HepG2 (cell line): ENCODE results near the gene SPRY1. TPM values are rescaled to one million over a fixed set of nuclear protein-coding genes. Genes with fewer than 3 reads are reported as not detected.
A peak's percentile ranks its signal among the peaks of the same experiment; 100 is the strongest.

ENCODE experiments used
- GMEB1 ChIP-seq: sonication (generic); formaldehyde crosslinking; IDR thresholded peaks from 2 replicates; pipeline ENCODE4 v1.5.1; 2020; ENCODE audit warnings: missing genetic modification reagents, mild to moderate bottlenecking, borderline replicate concordance
- JUND ChIP-seq: sonication (generic); formaldehyde crosslinking; IDR thresholded peaks from 2 replicates; pipeline ENCODE4 v1.8.0; 2022; ENCODE audit warnings: mild to moderate bottlenecking, missing genetic modification reagents
- KMT2A ChIP-seq: sonication (generic); formaldehyde crosslinking; IDR thresholded peaks from 2 replicates; pipeline ENCODE4 v1.4.0; 2020; ENCODE audit warnings: missing genetic modification reagents
- NFIC ChIP-seq: IDR thresholded peaks from 2 replicates; pipeline ENCODE4 v1.6.1; 2012; ENCODE audit warnings: mild to moderate bottlenecking, low read length, inconsistent platforms
- PPARG ChIP-seq: conservative IDR thresholded peaks from 2 replicates; pipeline ENCODE4 v1.6.1; 2016; ENCODE audit warnings: missing biosample characterization, missing genetic modification reagents
- TFE3 ChIP-seq: IDR thresholded peaks from 2 replicates; pipeline ENCODE4 v1.6.1; 2016
- TSC22D2 ChIP-seq: sonication (generic); formaldehyde crosslinking; IDR thresholded peaks from 2 replicates; pipeline ENCODE4 v1.5.1; 2020; ENCODE audit warnings: missing genetic modification reagents, mild to moderate bottlenecking, borderline replicate concordance
- ZFP62 ChIP-seq: sonication (generic); formaldehyde crosslinking; IDR thresholded peaks from 2 replicates; pipeline ENCODE4 v1.4.0; 2020; ENCODE audit warnings: missing genetic modification reagents
- ZNF362 ChIP-seq: sonication (generic); formaldehyde crosslinking; IDR thresholded peaks from 2 replicates; pipeline ENCODE4 v1.4.0; 2020; ENCODE audit warnings: missing genetic modification reagents, mild to moderate bottlenecking, borderline replicate concordance
- ZNF770 ChIP-seq: sonication (generic); formaldehyde crosslinking; IDR thresholded peaks from 2 replicates; pipeline ENCODE4 v1.5.0; 2020; ENCODE audit warnings: mild to moderate bottlenecking, missing genetic modification reagents
- ZSCAN20 ChIP-seq: sonication (generic); formaldehyde crosslinking; IDR thresholded peaks from 2 replicates; pipeline ENCODE4 v1.4.0; 2020; ENCODE audit warnings: missing genetic modification reagents, mild to moderate bottlenecking, borderline replicate concordance
- polyA plus RNA-seq, 8 experiments: library from polyadenylated mRNA; depleted of rRNA in 3 of 8; stranded (reverse) in 7 of 8; unstranded in 1 of 8; fragments of >200 nt; fragmentation: Illumina TruSeq in 4 of 8; extraction: Trizol in 4 of 8; gene quantifications; 2 replicates each; pipeline versions ENCODE4 v1.2.1 to v1.2.3, GENCODE V29; 2011 to 2016; ENCODE audit warnings: low read depth in 4 of 8, missing spikeins in 1 of 8, mixed read lengths in 1 of 8; ENCODE audit not compliant: insufficient read depth in 1 of 8
- total RNA-seq, 5 experiments: library from RNA; depleted of rRNA; stranded (reverse); fragments of >200 nt; fragmentation: Illumina TruSeq; extraction: Trizol; gene quantifications; 2 replicates each; pipeline ENCODE4 v1.2.3, GENCODE V29; 2016; ENCODE audit warnings: low read depth in 1 of 5
- TF ChIP-seq, protein P1 (sequence below): sonication (generic); formaldehyde crosslinking; IDR thresholded peaks from 2 replicates; pipeline ENCODE4 v1.9.0; 2022; ENCODE audit warnings: low read depth, missing genetic modification reagents
- TF ChIP-seq, protein P2 (sequence below): conservative IDR thresholded peaks from 2 replicates; pipeline ENCODE4 v1.6.1; 2018; ENCODE audit warnings: missing genetic modification reagents
- TF ChIP-seq, protein P3 (sequence below): sonication (generic); formaldehyde crosslinking; IDR thresholded peaks from 2 replicates; pipeline ENCODE4 v1.4.0; 2020; ENCODE audit warnings: missing genetic modification reagents, borderline replicate concordance

SPRY1 gene
- total and polyA plus RNA-seq, 2 of the 13 experiments (the other 11 are each of a cell fraction or from before 2014, with no cell fraction given): 24.7 to 33.4 TPM

DNA sequence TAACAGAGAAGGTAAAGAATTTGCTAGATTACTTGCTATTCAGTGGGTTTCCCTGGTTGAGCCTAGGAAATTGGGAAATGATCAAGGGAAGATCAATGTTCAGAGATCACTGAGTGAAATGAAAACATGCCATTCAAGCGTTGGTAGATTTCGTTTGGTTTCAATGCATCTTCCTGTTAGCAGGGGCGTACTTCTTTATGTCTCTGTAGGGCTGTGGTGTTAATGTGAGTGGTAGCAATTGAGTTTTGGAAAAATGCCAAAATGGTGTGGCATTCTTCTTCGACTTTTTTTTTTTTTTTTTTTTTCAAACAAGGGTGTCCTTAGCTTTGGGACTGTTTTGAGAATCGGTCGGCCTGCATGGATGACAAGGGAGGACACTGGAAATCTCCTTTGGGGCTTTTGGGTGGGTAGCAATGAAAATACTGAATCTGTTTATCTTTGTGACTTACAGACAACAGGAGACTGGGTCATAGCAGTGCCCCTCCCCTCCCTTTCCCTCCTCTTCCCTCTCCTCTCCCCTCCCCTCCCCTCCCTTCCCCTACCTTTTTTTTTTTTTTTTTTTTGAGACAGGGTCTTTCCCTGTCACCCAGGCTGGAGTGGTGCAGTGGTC, 50.4 kb downstream of the SPRY1 start (continued):
- TF ChIP-seq, protein P1, sequence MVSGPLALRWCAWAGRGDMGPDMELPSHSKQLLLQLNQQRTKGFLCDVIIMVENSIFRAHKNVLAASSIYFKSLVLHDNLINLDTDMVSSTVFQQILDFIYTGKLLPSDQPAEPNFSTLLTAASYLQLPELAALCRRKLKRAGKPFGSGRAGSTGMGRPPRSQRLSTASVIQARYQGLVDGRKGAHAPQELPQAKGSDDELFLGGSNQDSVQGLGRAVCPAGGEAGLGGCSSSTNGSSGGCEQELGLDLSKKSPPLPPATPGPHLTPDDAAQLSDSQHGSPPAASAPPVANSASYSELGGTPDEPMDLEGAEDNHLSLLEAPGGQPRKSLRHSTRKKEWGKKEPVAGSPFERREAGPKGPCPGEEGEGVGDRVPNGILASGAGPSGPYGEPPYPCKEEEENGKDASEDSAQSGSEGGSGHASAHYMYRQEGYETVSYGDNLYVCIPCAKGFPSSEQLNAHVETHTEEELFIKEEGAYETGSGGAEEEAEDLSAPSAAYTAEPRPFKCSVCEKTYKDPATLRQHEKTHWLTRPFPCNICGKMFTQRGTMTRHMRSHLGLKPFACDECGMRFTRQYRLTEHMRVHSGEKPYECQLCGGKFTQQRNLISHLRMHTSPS (CRISPR knock-in tag): no peak
- TF ChIP-seq GMEB1 (CRISPR knock-in tag) (no peak), ZNF362 (peak; percentile 64; the same call in 1 of the 2 replicates), ZNF770 (CRISPR knock-in tag) (no peak), ZFP62 (no peak), PPARG (CRISPR knock-in tag) (no peak), ZSCAN20 (no peak), KMT2A (CRISPR knock-in tag) (no peak), TFE3 (CRISPR knock-in tag) (no peak), JUND (CRISPR knock-in tag) (no peak), TSC22D2 (no peak), NFIC (0 out of 2 replicates have a peak, but pooled peaks have one; percentile 27)
- TF ChIP-seq, protein P2, sequence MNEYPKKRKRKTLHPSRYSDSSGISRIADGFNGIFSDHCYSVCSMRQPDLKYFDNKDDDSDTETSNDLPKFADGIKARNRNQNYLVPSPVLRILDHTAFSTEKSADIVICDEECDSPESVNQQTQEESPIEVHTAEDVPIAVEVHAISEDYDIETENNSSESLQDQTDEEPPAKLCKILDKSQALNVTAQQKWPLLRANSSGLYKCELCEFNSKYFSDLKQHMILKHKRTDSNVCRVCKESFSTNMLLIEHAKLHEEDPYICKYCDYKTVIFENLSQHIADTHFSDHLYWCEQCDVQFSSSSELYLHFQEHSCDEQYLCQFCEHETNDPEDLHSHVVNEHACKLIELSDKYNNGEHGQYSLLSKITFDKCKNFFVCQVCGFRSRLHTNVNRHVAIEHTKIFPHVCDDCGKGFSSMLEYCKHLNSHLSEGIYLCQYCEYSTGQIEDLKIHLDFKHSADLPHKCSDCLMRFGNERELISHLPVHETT: no peak
- TF ChIP-seq, protein P3, sequence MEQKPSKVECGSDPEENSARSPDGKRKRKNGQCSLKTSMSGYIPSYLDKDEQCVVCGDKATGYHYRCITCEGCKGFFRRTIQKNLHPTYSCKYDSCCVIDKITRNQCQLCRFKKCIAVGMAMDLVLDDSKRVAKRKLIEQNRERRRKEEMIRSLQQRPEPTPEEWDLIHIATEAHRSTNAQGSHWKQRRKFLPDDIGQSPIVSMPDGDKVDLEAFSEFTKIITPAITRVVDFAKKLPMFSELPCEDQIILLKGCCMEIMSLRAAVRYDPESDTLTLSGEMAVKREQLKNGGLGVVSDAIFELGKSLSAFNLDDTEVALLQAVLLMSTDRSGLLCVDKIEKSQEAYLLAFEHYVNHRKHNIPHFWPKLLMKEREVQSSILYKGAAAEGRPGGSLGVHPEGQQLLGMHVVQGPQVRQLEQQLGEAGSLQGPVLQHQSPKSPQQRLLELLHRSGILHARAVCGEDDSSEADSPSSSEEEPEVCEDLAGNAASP: no peak
